ENCODE data around the gene ZNF576.

Gene ZNF576

DNA sequence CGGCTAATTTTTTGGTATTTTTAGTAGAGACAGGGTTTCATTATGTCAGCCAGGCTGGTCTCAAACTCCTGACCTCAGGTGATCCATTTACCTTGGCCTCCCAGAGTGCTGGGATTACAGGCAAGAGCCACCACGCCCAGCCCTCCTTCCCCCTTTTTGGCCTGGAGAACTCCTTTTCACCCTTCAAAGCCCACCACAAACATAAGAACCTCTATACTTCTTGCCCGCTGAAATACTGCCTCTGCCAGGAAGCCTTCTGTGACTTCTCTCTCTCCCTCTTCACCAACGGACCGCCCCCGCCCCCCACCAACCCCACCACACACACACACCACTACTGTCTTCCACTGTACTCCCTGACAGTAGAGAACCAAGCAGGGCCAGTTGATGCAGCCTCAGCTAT is 20.6 kb downstream of the ZNF576 start:
- Histone ChIP-seq H3K4me1 (ENCODE audit: control extremely low read depth in 1 of 4, control insufficient read depth in 4 of 4, insufficient read depth in 4 of 4, low read length in 3 of 4) (peaks cover 2 to 22% (median 20%) of the 10 kb centered on the region in 4 experiments), H3K9me3 (ENCODE audit: control extremely low read depth in 1 of 5, control insufficient read depth in 4 of 5, insufficient read depth in 2 of 5, low read depth in 1 of 5, low read length in 4 of 5) (no peaks in the 10 kb centered on the region), H3K27me3 (replicated peaks in 2 of 5; ENCODE audit: control insufficient read depth in 4 of 5, insufficient read depth in 5 of 5, low read length in 4 of 5) (no peaks in the 10 kb centered on the region), H3K4me3 (ENCODE audit: control insufficient read depth in 1 of 7, extremely low read depth in 1 of 7, insufficient read depth in 4 of 7, low read depth in 2 of 7, low read length in 6 of 7) (no peak overlapping the region), H3K36me3 (ENCODE audit: control insufficient read depth in 4 of 4, insufficient read depth in 4 of 4, low read length in 3 of 4) (peaks cover 3 to 23% (median 19%) of the 10 kb centered on the region in 4 experiments), H3K27ac (ENCODE audit: insufficient read depth in 1 of 2, low read depth in 1 of 2, low read length in 2 of 2, poor library complexity in 1 of 2, severe bottlenecking in 2 of 2) (no peak overlapping the region)
- 97% methylated on average over 6 of the region's 6 CpGs for WGBS (ENCODE audit: insufficient coverage)
- DNase-seq = no peak
- CTCF ChIA-PET = interaction anchor here (1.1 to 3.1 kb wide), 2 partner anchors 11 to 22 kb away, joined by 3 to 10 read pairs; no protein-coding TSS in a partner anchor
- POLR2A ChIA-PET = interaction anchor here (0.6 kb wide), 1 partner anchor 27 kb away, joined by 3 read pairs; no protein-coding TSS in a partner anchor

DNA sequence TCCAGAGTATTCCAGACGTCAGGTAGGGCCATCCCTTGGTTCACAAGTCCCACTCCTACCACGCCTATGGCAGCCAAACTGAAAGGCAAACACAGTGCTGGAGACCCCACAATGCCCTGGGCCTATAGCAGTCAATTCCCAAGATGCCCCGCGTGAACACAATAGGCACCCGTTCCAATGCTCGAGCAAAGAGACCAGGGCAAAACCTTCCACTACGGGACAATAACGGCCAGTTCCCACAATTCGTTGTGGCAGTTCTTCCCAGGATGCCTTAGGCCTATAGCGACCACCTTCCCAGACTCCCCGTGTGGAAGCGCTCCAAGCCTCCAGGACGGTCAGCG is 22.5 kb downstream of the ZNF576 start:
- WGBS (ENCODE audit: insufficient coverage) = 0% methylated on average over 13 of the region's 14 CpGs

DNA sequence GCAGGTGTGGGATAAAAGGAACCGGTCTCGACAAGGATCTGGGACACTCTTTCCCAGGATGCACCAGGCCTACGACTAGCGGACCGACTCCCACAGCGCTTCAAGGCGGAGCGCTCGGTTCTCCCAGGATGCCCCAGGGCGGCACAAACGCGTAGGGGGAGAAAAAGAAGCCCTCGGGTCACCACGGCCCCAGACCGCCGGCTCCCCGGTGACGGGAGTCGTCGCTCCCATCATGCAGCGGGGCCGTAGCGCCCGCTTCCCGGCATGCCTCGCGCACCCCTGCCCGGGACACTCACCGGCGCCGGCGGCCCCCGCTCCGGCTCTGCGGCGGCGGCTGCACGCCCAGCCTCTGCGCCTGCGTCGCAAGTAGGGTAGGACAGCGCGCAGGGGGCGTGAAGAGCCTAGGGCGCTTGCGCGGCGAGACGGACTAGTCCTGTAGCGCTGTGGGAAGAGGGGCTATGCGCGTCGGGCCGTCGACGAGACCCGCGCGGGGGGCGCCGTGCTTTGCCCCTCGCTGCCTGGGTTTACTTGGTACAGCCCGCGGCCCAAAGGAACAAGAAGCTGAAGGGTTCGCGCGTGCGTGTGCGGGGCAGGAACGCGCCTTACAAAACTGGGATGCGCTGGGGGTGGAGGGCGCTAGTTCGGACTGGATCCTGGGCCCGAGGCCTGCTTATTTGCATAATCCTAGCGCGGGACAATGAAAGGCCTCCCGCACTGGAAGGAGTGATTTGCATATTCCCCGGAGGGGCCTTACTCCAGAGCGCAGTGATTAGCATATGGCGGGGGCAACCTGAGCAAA is 23.1 kb downstream of the ZNF576 start, which contains the start of gene ZNF428:
Gene ZNF428, minus strand, starts transcription at position 368 of the 799 bp plus-strand sequence. CDS start 5,325 bp downstream, outside the sequence.
- peaks cover 2 to 22% (median 20%) of the 10 kb centered on the region in 4 experiments for H3K4me1 ChIP-seq (ENCODE audit: control extremely low read depth in 1 of 4, control insufficient read depth in 4 of 4, insufficient read depth in 4 of 4, low read length in 3 of 4)
- peak; percentile 92 to 96 (median 95) for DNase-seq
- CTCF ChIA-PET = interaction anchor here (1.5 kb wide), 1 partner anchor 9 kb away, joined by 4 read pairs; no protein-coding TSS in a partner anchor
- under 1% methylated on average over 77 of the region's 81 CpGs for WGBS (ENCODE audit: insufficient coverage)
- POLR2A ChIA-PET = no interaction called here
- no peaks in the 10 kb centered on the region for H3K27me3 ChIP-seq (replicated peaks in 2 of 5; ENCODE audit: control insufficient read depth in 4 of 5, insufficient read depth in 5 of 5, low read length in 4 of 5)
- peak within 1 kb of the TSS; percentile 83 to 92 for H3K27ac ChIP-seq (ENCODE audit: insufficient read depth in 1 of 2, low read depth in 1 of 2, low read length in 2 of 2, poor library complexity in 1 of 2, severe bottlenecking in 2 of 2)
- no peaks in the 10 kb centered on the region for H3K36me3 ChIP-seq (ENCODE audit: control insufficient read depth in 4 of 4, insufficient read depth in 4 of 4, low read length in 3 of 4)
- H3K9me3 ChIP-seq (ENCODE audit: control extremely low read depth in 1 of 5, control insufficient read depth in 4 of 5, insufficient read depth in 2 of 5, low read depth in 1 of 5, low read length in 4 of 5) = no peaks in the 10 kb centered on the region
- peak within 1 kb of the TSS; percentile 65 to 93 (median 82) for H3K4me3 ChIP-seq (ENCODE audit: control insufficient read depth in 1 of 7, extremely low read depth in 1 of 7, insufficient read depth in 4 of 7, low read depth in 2 of 7, low read length in 6 of 7)

More for the DNA sequence above, 22.5 kb downstream of the ZNF576 start:
- Histone ChIP-seq H3K4me1 (ENCODE audit: control extremely low read depth in 1 of 4, control insufficient read depth in 4 of 4, insufficient read depth in 4 of 4, low read length in 3 of 4) (peaks cover 2 to 22% (median 20%) of the 10 kb centered on the region in 4 experiments), H3K27ac (ENCODE audit: insufficient read depth in 1 of 2, low read depth in 1 of 2, low read length in 2 of 2, poor library complexity in 1 of 2, severe bottlenecking in 2 of 2) (peak overlapping the region; percentile 83 to 92), H3K36me3 (ENCODE audit: control insufficient read depth in 4 of 4, insufficient read depth in 4 of 4, low read length in 3 of 4) (peaks cover 0 to 4% (median 3%) of the 10 kb centered on the region in 4 experiments), H3K27me3 (replicated peaks in 2 of 5; ENCODE audit: control insufficient read depth in 4 of 5, insufficient read depth in 5 of 5, low read length in 4 of 5) (no peaks in the 10 kb centered on the region), H3K9me3 (ENCODE audit: control extremely low read depth in 1 of 5, control insufficient read depth in 4 of 5, insufficient read depth in 2 of 5, low read depth in 1 of 5, low read length in 4 of 5) (no peaks in the 10 kb centered on the region), H3K4me3 (ENCODE audit: control insufficient read depth in 1 of 7, extremely low read depth in 1 of 7, insufficient read depth in 4 of 7, low read depth in 2 of 7, low read length in 6 of 7) (peak overlapping the region; percentile 65 to 93 (median 82))
- ChIA-PET CTCF (no interaction called here), POLR2A (no interaction called here)
- peak; percentile 60 to 71 (median 67) for DNase-seq

DNA sequence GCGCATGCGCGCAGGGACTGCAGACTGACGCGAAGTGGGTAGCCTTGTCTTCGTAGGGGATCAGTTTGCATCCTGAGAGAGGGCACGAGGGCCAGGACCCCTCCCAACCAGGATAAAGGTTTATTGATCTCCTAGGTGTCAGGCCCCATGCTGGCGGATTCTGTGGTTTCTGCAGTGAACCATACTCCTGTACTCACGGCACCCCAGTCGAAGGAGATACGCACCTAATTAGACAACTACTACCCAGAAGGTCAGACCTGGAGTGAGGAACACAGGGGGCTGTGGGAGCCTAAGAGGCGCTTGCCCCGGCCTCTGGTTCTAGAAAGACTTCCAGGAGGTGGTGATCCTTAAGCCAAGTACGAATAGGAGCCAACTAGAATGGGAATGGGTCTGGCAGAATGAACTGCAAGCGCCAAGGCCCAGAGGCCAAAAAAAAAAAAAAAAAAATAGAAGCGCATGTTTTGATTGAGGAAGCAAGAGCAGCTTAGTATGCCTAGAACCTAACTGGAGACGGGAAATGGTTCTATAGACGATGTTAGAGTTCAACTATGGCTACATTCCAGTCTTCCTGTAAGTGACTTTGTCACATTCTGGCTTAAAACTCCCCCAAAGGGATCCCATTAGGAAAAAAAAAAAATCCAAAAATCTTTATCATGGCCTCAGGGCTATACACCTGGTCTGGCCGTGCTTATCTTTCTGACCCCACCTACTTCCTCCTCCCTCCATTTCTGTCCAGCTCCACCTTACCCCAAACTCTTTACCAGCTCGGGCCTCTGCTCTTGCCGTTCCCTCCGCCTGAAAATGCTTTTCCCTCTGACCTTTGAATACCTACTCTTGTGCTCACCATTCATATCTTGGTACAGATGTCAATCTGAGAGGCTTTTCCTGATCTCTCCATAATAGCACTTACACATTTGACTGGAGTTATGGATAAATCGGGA is 23.9 kb downstream of the ZNF576 start:
- CTCF ChIA-PET = interaction anchor here (1.5 kb wide), 1 partner anchor 8 kb away, joined by 4 read pairs; no protein-coding TSS in a partner anchor
- Histone ChIP-seq H3K4me3 (ENCODE audit: control insufficient read depth in 1 of 7, extremely low read depth in 1 of 7, insufficient read depth in 4 of 7, low read depth in 2 of 7, low read length in 6 of 7) (peak overlapping the region; percentile 65 to 93 (median 82)), H3K36me3 (ENCODE audit: control insufficient read depth in 4 of 4, insufficient read depth in 4 of 4, low read length in 3 of 4) (no peaks in the 10 kb centered on the region), H3K4me1 (ENCODE audit: control extremely low read depth in 1 of 4, control insufficient read depth in 4 of 4, insufficient read depth in 4 of 4, low read length in 3 of 4) (peaks cover 2 to 28% (median 24%) of the 10 kb centered on the region in 4 experiments), H3K27ac (ENCODE audit: insufficient read depth in 1 of 2, low read depth in 1 of 2, low read length in 2 of 2, poor library complexity in 1 of 2, severe bottlenecking in 2 of 2) (peak overlapping the region; percentile 54 to 92), H3K9me3 (ENCODE audit: control extremely low read depth in 1 of 5, control insufficient read depth in 4 of 5, insufficient read depth in 2 of 5, low read depth in 1 of 5, low read length in 4 of 5) (no peaks in the 10 kb centered on the region), H3K27me3 (replicated peaks in 2 of 5; ENCODE audit: control insufficient read depth in 4 of 5, insufficient read depth in 5 of 5, low read length in 4 of 5) (peaks cover 0 to 1% (median 0%) of the 10 kb centered on the region in 5 experiments)
- POLR2A ChIA-PET = no interaction called here
- no peak for DNase-seq
- 57% methylated on average over 14 of the region's 23 CpGs for WGBS (ENCODE audit: insufficient coverage)

DNA sequence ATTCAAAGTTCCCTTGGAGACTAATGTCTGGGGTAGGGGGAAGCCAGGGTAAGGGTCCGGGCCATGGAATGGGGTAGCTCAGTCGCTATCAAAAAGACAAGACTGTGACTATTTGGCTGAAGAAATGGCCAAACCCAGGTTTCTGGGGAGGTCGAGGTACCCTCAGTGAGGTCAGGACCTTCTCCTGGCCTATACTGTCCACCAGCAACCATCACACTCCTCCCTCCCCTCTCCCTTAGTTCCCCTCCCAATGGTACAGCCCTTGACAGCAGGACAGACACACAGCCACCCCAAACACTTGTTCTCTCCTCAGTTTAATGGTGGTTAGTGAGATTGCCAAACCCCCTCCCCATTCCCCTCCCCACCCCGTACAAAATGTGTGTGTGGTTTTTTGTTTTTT is 25.7 kb downstream of the ZNF576 start:
- H3K36me3 ChIP-seq (ENCODE audit: control insufficient read depth in 4 of 4, insufficient read depth in 4 of 4, low read length in 3 of 4) = no peaks in the 10 kb centered on the region
- H3K27me3 ChIP-seq (replicated peaks in 2 of 5; ENCODE audit: control insufficient read depth in 4 of 5, insufficient read depth in 5 of 5, low read length in 4 of 5) = peaks cover 0 to 18% (median 0%) of the 10 kb centered on the region in 5 experiments
- H3K4me1 ChIP-seq (ENCODE audit: control extremely low read depth in 1 of 4, control insufficient read depth in 4 of 4, insufficient read depth in 4 of 4, low read length in 3 of 4) = peaks cover 2 to 33% (median 25%) of the 10 kb centered on the region in 4 experiments
- ChIA-PET POLR2A (no interaction called here), CTCF (interaction anchor here (1.2 kb wide), 1 partner anchor 27 kb away, joined by 4 read pairs; no protein-coding TSS in a partner anchor)
- H3K9me3 ChIP-seq (ENCODE audit: control extremely low read depth in 1 of 5, control insufficient read depth in 4 of 5, insufficient read depth in 2 of 5, low read depth in 1 of 5, low read length in 4 of 5) = no peaks in the 10 kb centered on the region
- no peak overlapping the region for H3K27ac ChIP-seq (ENCODE audit: insufficient read depth in 1 of 2, low read depth in 1 of 2, low read length in 2 of 2, poor library complexity in 1 of 2, severe bottlenecking in 2 of 2)
- no peak for DNase-seq
- 63% methylated on average over 3 of the region's 4 CpGs for WGBS (ENCODE audit: insufficient coverage)
- no peak overlapping the region for H3K4me3 ChIP-seq (ENCODE audit: control insufficient read depth in 1 of 7, extremely low read depth in 1 of 7, insufficient read depth in 4 of 7, low read depth in 2 of 7, low read length in 6 of 7)

DNA sequence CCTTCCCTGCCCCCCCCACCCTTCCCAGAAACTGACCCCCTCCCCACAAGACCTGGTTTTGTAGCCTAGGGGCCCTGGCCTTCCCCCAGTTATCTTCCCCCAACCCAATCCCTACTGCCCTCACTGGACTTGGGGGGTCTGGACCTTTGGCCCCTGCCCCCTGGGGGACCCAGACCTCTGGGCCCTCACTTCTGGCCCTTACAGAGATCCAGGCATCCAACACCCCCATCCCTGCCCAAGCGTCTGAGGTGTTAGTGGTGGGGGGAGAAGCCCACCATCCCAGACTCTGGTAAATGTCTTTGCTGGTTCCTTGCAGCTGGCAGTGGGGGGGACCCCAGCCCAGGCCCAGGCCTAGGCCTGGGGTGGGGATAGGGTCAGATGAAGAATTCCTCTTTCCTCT is 26.6 kb downstream of the ZNF576 start:
- no peak overlapping the region for H3K4me3 ChIP-seq (ENCODE audit: control insufficient read depth in 1 of 7, extremely low read depth in 1 of 7, insufficient read depth in 4 of 7, low read depth in 2 of 7, low read length in 6 of 7)
- ChIA-PET CTCF (interaction anchor here (1.7 kb wide), 1 partner anchor 9 kb away, joined by 8 read pairs; no protein-coding TSS in a partner anchor), POLR2A (no interaction called here)
- peaks cover 0 to 21% (median 5%) of the 10 kb centered on the region in 5 experiments for H3K27me3 ChIP-seq (replicated peaks in 2 of 5; ENCODE audit: control insufficient read depth in 4 of 5, insufficient read depth in 5 of 5, low read length in 4 of 5)
- no peaks in the 10 kb centered on the region for H3K36me3 ChIP-seq (ENCODE audit: control insufficient read depth in 4 of 4, insufficient read depth in 4 of 4, low read length in 3 of 4)
- DNase-seq = no peak
- WGBS (ENCODE audit: insufficient coverage) = no CpG with 5 or more reads among the region's 1 CpG
- no peak overlapping the region for H3K27ac ChIP-seq (ENCODE audit: insufficient read depth in 1 of 2, low read depth in 1 of 2, low read length in 2 of 2, poor library complexity in 1 of 2, severe bottlenecking in 2 of 2)
- no peaks in the 10 kb centered on the region for H3K9me3 ChIP-seq (ENCODE audit: control extremely low read depth in 1 of 5, control insufficient read depth in 4 of 5, insufficient read depth in 2 of 5, low read depth in 1 of 5, low read length in 4 of 5)
- peaks cover 2 to 33% (median 25%) of the 10 kb centered on the region in 4 experiments for H3K4me1 ChIP-seq (ENCODE audit: control extremely low read depth in 1 of 4, control insufficient read depth in 4 of 4, insufficient read depth in 4 of 4, low read length in 3 of 4)
